Neural progenitor cell (in vitro differentiated cells): Measurements from ENCODE around the gene IGDCC3. TPM values are rescaled to one million over a fixed set of nuclear protein-coding genes. Genes with fewer than 3 reads are reported as not detected.

ENCODE experiments used
- DNase-seq: peaks from one replicate; pipeline ENCODE4 v3.0.0-alpha.2; 2016; ENCODE audit warnings: low spot score
- H2AFZ ChIP-seq: fragments of 200-600 bp; sonication (generic); replicated peaks from 2 replicates; pipeline ENCODE4 v1.6.1; 2016; ENCODE audit warnings: antibody characterized with exemption
- H3F3A ChIP-seq: fragments of 200-600 bp; sonication (generic); 2 replicates; pipeline ENCODE4 v1.6.1; 2016; ENCODE audit warnings: antibody characterized with exemption, low read depth
- H3K27ac ChIP-seq: fragments of 200-600 bp; sonication (generic); 2 replicates; pipeline ENCODE4 v1.5.1; 2016; ENCODE audit warnings: mild to moderate bottlenecking
- H3K27me3 ChIP-seq: fragments of 200-600 bp; sonication (generic); 2 replicates; pipeline ENCODE4 v1.6.1; 2016; ENCODE audit warnings: mild to moderate bottlenecking, moderate library complexity
- H3K36me3 ChIP-seq: fragments of 200-600 bp; sonication (generic); 2 replicates; pipeline ENCODE4 v1.5.1; 2016
- H3K4me1 ChIP-seq: fragments of 200-600 bp; sonication (generic); 2 replicates; pipeline ENCODE4 v1.6.1; 2016; ENCODE audit warnings: mixed run types
- H3K4me2 ChIP-seq: fragments of 200-600 bp; sonication (generic); 2 replicates; pipeline ENCODE4 v1.6.1; 2016
- H3K4me3 ChIP-seq: fragments of 200-600 bp; sonication (generic); 2 replicates; pipeline ENCODE4 v1.5.1; 2016
- H3K79me2 ChIP-seq: fragments of 200-600 bp; sonication (generic); 2 replicates; pipeline ENCODE4 v1.6.1; 2016; ENCODE audit warnings: low read depth
- H3K9ac ChIP-seq: fragments of 200-600 bp; sonication (generic); 2 replicates; pipeline ENCODE4 v1.6.1; 2016
- H3K9me3 ChIP-seq: fragments of 200-600 bp; sonication (generic); 2 replicates; pipeline ENCODE4 v1.5.1; 2016; ENCODE audit warnings: low read depth
- H4K20me1 ChIP-seq: fragments of 200-600 bp; sonication (generic); 2 replicates; pipeline ENCODE4 v1.6.1; 2016; ENCODE audit warnings: low read depth
- H3K27ac Mint-ChIP-seq: 3 replicates; pipeline ENCODE4 v1.8.0; 2021; ENCODE audit warnings: mixed read lengths
- H3K27me3 Mint-ChIP-seq: 2 replicates; pipeline ENCODE4 v1.8.0; 2022; ENCODE audit warnings: low read depth, mild to moderate bottlenecking, inconsistent platforms, moderate library complexity, mixed read lengths; ENCODE audit not compliant: insufficient read depth
- H3K36me3 Mint-ChIP-seq: 3 replicates; pipeline ENCODE4 v1.8.0; 2021; ENCODE audit warnings: mixed read lengths
- H3K4me1 Mint-ChIP-seq: 3 replicates; pipeline ENCODE4 v1.8.0; 2021; ENCODE audit warnings: mixed read lengths
- H3K4me3 Mint-ChIP-seq: 3 replicates; pipeline ENCODE4 v1.8.0; 2021; ENCODE audit warnings: mild to moderate bottlenecking, moderate library complexity, mixed read lengths
- H3K9me3 Mint-ChIP-seq: 3 replicates; pipeline ENCODE4 v1.8.0; 2020; ENCODE audit warnings: mixed read lengths
- CTCF ChIP-seq: fragments of 200-600 bp; sonication (generic); IDR thresholded peaks from 2 replicates; pipeline ENCODE4 v1.5.1; 2017; ENCODE audit warnings: antibody characterized with exemption, mild to moderate bottlenecking
- EZH2 ChIP-seq: fragments of 200-600 bp; sonication (generic); IDR thresholded peaks from 2 replicates; pipeline ENCODE4 v1.6.1; 2017; ENCODE audit warnings: antibody characterized with exemption, mild to moderate bottlenecking, moderate library complexity
- EZH2phosphoT487 ChIP-seq: fragments of 200-600 bp; sonication (generic); IDR thresholded peaks from 2 replicates; pipeline ENCODE4 v1.6.1; 2017; ENCODE audit warnings: antibody characterized with exemption
- total RNA-seq: library from RNA; depleted of rRNA; stranded (reverse); fragments of >200 nt; gene quantifications from 2 replicates; pipeline ENCODE4 v1.2.3, GENCODE V29; 2015; ENCODE audit warnings: low replicate concordance

IGDCC3 gene
- total RNA-seq, 1 donor from 2014 or later, result 15.8 TPM

DNA sequence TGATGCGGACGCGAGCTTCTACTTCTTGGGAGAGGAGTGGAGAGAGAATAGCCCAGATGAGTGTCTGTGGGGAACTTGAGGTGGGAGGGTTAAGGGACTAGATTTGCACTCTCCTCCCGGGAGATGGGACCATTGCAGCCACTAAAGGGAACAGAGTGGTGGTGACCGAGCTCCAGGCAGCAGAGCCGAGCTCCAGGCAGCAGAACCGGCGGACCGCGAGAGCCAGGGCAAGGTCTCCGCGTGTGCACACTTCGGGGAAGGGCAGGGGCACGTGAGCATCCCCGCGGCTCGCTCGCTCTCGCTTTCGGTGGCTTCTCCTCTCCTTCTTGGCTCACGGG is 1.1 kb downstream of the IGDCC3 start:
- Histone ChIP-seq H3K4me3 (peak overlapping the region; percentile 88), H3K27me3 (peaks cover 54% of the 10 kb centered on the region), H3K79me2 (peaks cover 9% of the 10 kb centered on the region), H3K27ac (no peak overlapping the region), H4K20me1 (peaks cover 43% of the 10 kb centered on the region), H2AFZ (peak overlapping the region; percentile 27), H3K4me2 (peak overlapping the region; percentile 95), H3K4me1 (peaks cover 40% of the 10 kb centered on the region), H3K36me3 (no peaks in the 10 kb centered on the region), H3F3A (peaks cover 64% of the 10 kb centered on the region), H3K9ac (no peak overlapping the region), H3K9me3 (no peaks in the 10 kb centered on the region)
- H3K27ac Mint-ChIP-seq, result peak overlapping the region; percentile 94
- H3K27me3 Mint-ChIP-seq, result peaks cover 10% of the 10 kb centered on the region
- no peak for DNase-seq
- H3K36me3 Mint-ChIP-seq, result peaks cover 27% of the 10 kb centered on the region
- peaks cover 73% of the 10 kb centered on the region for H3K4me1 Mint-ChIP-seq
- TF ChIP-seq CTCF, result no peak
- TF ChIP-seq EZH2phosphoT487, result no peak
- TF ChIP-seq EZH2, result no peak
- H3K4me3 Mint-ChIP-seq, result peak overlapping the region; percentile 97
- H3K9me3 Mint-ChIP-seq, result no peaks in the 10 kb centered on the region

DNA sequence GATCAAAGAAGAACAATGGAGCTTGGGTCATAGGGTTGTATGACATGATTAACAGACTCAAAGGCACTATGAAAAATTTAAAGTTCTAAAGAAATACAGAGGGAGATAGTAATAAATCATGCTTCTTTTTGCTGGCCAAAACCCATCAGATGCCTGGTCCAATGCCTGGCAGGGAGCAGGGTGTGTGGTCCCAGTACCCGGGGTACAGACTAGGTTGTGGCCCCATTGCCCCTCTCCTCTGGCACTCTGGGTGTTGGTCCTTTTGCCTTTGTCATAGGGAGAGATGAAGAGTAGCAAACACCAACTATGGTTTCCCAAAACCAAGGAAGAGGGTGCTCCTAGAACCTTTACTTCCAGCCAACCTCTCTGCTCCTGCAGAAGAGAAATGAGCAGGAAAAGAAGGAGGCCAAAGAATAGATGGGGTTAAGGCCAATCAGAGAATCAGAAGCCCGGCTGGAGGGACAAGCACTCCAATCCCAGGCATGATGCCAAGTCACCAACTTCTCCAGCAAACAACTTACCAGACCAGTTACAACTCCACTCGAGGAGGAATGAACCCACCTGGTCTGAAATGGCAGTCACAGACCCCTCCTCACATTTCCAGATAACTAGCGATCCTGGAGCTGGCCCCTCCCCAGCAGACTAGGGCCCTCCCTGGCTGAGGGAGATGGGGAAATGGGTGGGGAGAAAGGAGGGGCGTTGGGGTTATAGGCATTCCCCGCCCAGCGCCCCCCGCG is 1.8 kb downstream of the IGDCC3 start:
- peaks cover 41% of the 10 kb centered on the region for H3K4me1 ChIP-seq
- H3K27ac ChIP-seq, result no peak overlapping the region
- peak overlapping the region; percentile 95 for H3K4me2 ChIP-seq

DNA sequence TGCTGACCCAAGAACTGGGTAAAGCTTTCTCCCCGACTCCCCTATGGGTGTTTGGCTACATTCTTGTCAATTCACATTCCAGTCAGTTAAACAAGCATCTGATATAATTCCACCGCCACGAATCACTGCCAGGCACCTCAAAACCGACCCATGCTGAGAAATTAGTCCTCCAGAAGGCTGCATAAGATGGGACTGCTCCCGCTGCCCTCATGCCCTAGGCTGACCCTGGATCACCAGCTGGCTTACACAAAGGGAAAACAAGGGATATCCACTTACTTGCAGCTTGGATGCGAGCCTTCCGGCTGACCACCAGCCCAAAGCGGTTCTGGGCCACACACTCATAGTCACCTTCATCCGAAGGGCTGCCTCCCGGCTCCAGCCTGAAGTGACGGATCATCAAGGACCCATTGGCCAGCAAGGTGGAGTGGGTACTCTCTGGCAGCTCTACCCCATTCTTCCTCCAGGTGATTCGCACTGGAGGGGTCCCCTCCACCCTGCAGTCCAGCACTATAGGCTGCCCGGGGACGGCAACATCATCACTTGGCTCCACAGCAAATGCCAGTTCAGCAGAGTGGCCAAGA is 2.9 kb downstream of the IGDCC3 start:
- H4K20me1 ChIP-seq, result peaks cover 48% of the 10 kb centered on the region
- H3K4me1 ChIP-seq, result peaks cover 43% of the 10 kb centered on the region
- H3K9ac ChIP-seq, result no peak overlapping the region
- H3F3A ChIP-seq, result peaks cover 63% of the 10 kb centered on the region
- H3K36me3 Mint-ChIP-seq, result peaks cover 23% of the 10 kb centered on the region
- no peak overlapping the region for H3K27ac Mint-ChIP-seq
- H3K9me3 ChIP-seq, result no peaks in the 10 kb centered on the region
- TF ChIP-seq EZH2phosphoT487 (no peak), EZH2 (no peak), CTCF (no peak)
- no peak overlapping the region for H2AFZ ChIP-seq
- peaks cover 9% of the 10 kb centered on the region for H3K27me3 Mint-ChIP-seq
- H3K9me3 Mint-ChIP-seq, result no peaks in the 10 kb centered on the region
- no peaks in the 10 kb centered on the region for H3K36me3 ChIP-seq
- no peak overlapping the region for H3K4me3 ChIP-seq
- DNase-seq, result peak; percentile 38
- peaks cover 9% of the 10 kb centered on the region for H3K79me2 ChIP-seq
- peaks cover 56% of the 10 kb centered on the region for H3K27me3 ChIP-seq
- peak overlapping the region; percentile 95 for H3K4me2 ChIP-seq
- H3K4me3 Mint-ChIP-seq, result peak overlapping the region; percentile 2
- peaks cover 68% of the 10 kb centered on the region for H3K4me1 Mint-ChIP-seq
- H3K27ac ChIP-seq, result no peak overlapping the region

More for the DNA sequence above, 1.8 kb downstream of the IGDCC3 start:
- no peak for TF ChIP-seq CTCF
- TF ChIP-seq EZH2, result no peak
- TF ChIP-seq EZH2phosphoT487, result no peak
- H3K36me3 Mint-ChIP-seq, result peaks cover 27% of the 10 kb centered on the region
- Histone ChIP-seq H2AFZ (no peak overlapping the region), H3K79me2 (peaks cover 9% of the 10 kb centered on the region), H3K27me3 (peaks cover 56% of the 10 kb centered on the region), H3K36me3 (no peaks in the 10 kb centered on the region), H3K4me3 (peak overlapping the region; percentile 88), H3F3A (peaks cover 64% of the 10 kb centered on the region), H3K9me3 (no peaks in the 10 kb centered on the region), H3K9ac (no peak overlapping the region), H4K20me1 (peaks cover 45% of the 10 kb centered on the region)
- H3K27ac Mint-ChIP-seq, result no peak overlapping the region
- peak overlapping the region; percentile 97 for H3K4me3 Mint-ChIP-seq
- H3K27me3 Mint-ChIP-seq, result peaks cover 10% of the 10 kb centered on the region
- peaks cover 71% of the 10 kb centered on the region for H3K4me1 Mint-ChIP-seq
- no peaks in the 10 kb centered on the region for H3K9me3 Mint-ChIP-seq
- DNase-seq, result peak; percentile 16
